Measurements from ENCODE around the gene RTN3.

- TF ChIP-seq, protein P1, sequence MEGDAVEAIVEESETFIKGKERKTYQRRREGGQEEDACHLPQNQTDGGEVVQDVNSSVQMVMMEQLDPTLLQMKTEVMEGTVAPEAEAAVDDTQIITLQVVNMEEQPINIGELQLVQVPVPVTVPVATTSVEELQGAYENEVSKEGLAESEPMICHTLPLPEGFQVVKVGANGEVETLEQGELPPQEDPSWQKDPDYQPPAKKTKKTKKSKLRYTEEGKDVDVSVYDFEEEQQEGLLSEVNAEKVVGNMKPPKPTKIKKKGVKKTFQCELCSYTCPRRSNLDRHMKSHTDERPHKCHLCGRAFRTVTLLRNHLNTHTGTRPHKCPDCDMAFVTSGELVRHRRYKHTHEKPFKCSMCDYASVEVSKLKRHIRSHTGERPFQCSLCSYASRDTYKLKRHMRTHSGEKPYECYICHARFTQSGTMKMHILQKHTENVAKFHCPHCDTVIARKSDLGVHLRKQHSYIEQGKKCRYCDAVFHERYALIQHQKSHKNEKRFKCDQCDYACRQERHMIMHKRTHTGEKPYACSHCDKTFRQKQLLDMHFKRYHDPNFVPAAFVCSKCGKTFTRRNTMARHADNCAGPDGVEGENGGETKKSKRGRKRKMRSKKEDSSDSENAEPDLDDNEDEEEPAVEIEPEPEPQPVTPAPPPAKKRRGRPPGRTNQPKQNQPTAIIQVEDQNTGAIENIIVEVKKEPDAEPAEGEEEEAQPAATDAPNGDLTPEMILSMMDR (IDR thresholded peaks at IDR 0.05; ENCODE audit: insufficient read depth, low read length, poor library complexity, severe bottlenecking): no peak
- TF ChIP-seq EZH2phosphoT487 (conservative IDR thresholded peaks at IDR 0.05; ENCODE audit: low read length): no peak
Observed at GRCh38 chr11:63766531-63767235, 85.4 kb downstream of the RTN3 start.

All from SU-DHL-6 (cell line).